K562 (cell line): ENCODE results near the gene PHAX. TPM values are rescaled to one million over a fixed set of nuclear protein-coding genes. Genes with fewer than 3 reads are reported as not detected.

Source experiments
- ATAC-seq: fragments of 200-7000 bp; cut with Tn5 transposase; 3 replicates; pipeline ENCODE4 v1.9.1; 2020; ENCODE audit warnings: moderate library complexity
- BruUV-seq: library from RNA; stranded (reverse); fragments of 400-500 nt; replicated peaks from 2 replicates; lab custom pipeline; 2021; lab: Mats Ljungman, UMichigan
- CTCF ChIA-PET: fragments of 300-600 bp; formaldehyde crosslinking; extraction: SDS; loops from one replicate; lab custom pipeline; 2021; ENCODE audit warnings: low intra/inter-chr PET ratio; lab: Yijun Ruan, JAX
- POLR2A ChIA-PET: fragments of 300-600, 350-650 bp; sonication (Branson Sonifier 250); formaldehyde crosslinking; extraction: SDS; loops from one replicate; lab custom pipeline; 2021; ENCODE audit warnings: antibody characterized with exemption, inconsistent platforms; lab: Yijun Ruan, JAX
- DNase-seq, 4 experiments: peaks; one replicate each; pipeline versions ENCODE4 v3.0.0 to v3.0.0-alpha.2; 2011 to 2018; ENCODE audit warnings: low spot score in 3 of 4, mixed read lengths in 3 of 4; ENCODE audit errors: extremely low read depth in 1 of 4
- FAIRE-seq: peaks from 2 replicates; lab custom pipeline; 2011; peaks lifted over from hg19 to GRCh38; lab: Jason Lieb, UNC
- H2AFZ ChIP-seq: 2 replicates; pipeline ENCODE4 v1.6.0; 2011; ENCODE audit warnings: low read depth, low read length, control low read depth, inconsistent platforms
- H3K27ac ChIP-seq: fragments of 200-600 bp; 3 replicates; pipeline ENCODE4 v1.8.0; 2011; ENCODE audit warnings: low read depth, mild to moderate bottlenecking, control low read depth, inconsistent platforms, low read length, moderate library complexity, mixed read lengths; ENCODE audit errors: extremely low read depth
- H3K27me3 ChIP-seq, 2 experiments: fragments of 300-600 bp in 1 of 2; 2 replicates in 1 of 2; 3 replicates in 1 of 2; pipeline versions ENCODE4 v1.6.0 to v1.8.0; 2011; ENCODE audit warnings: inconsistent platforms in 2 of 2, low read length in 2 of 2, mild to moderate bottlenecking in 1 of 2, mixed read lengths in 1 of 2, moderate library complexity in 1 of 2; ENCODE audit not compliant: control insufficient read depth in 2 of 2, insufficient read depth in 2 of 2
- H3K36me3 ChIP-seq: fragments of 300-600 bp; 3 replicates; pipeline ENCODE4 v1.8.0; 2011; ENCODE audit warnings: mild to moderate bottlenecking, low read length, inconsistent platforms; ENCODE audit not compliant: control insufficient read depth, insufficient read depth
- H3K4me1 ChIP-seq, 2 experiments: fragments of 200-600 bp in 1 of 2; replicated peaks in 1 of 2; 2 replicates in 1 of 2; 3 replicates in 1 of 2; pipeline versions ENCODE4 v1.5.1 to v1.8.0; 2011; ENCODE audit warnings: inconsistent platforms in 2 of 2, low read length in 2 of 2, mild to moderate bottlenecking in 1 of 2, mixed read lengths in 1 of 2, moderate library complexity in 1 of 2; ENCODE audit not compliant: control insufficient read depth in 2 of 2, insufficient read depth in 2 of 2
- H3K4me2 ChIP-seq: 2 replicates; pipeline ENCODE4 v1.6.1; 2011; ENCODE audit warnings: low read length, control low read depth, inconsistent platforms, mixed read lengths; ENCODE audit not compliant: insufficient read depth
- H3K4me3 ChIP-seq: fragments of 200-600 bp; sonication (generic), shearing (Covaris generic); 2 replicates; pipeline ENCODE4 v1.5.1; 2016; ENCODE audit warnings: control low read depth, inconsistent platforms
- H3K79me2 ChIP-seq: fragments of 200-600 bp; 3 replicates; pipeline ENCODE4 v1.8.0; 2011; ENCODE audit warnings: low read length, inconsistent platforms; ENCODE audit not compliant: control insufficient read depth, insufficient read depth
- H3K9ac ChIP-seq, 2 experiments: 2 replicates each; pipeline versions ENCODE4 v1.6.0 to v1.6.1; 2011; ENCODE audit warnings: low read depth in 2 of 2, low read length in 2 of 2, control low read depth in 1 of 2, inconsistent platforms in 1 of 2, mild to moderate bottlenecking in 1 of 2, mixed read lengths in 1 of 2; ENCODE audit not compliant: insufficient read depth in 1 of 2
- H3K9me1 ChIP-seq: one replicate; pipeline ENCODE4 v1.6.0; 2011; ENCODE audit warnings: inconsistent platforms, mild to moderate bottlenecking, low read length, moderate library complexity; ENCODE audit not compliant: control insufficient read depth, insufficient read depth
- H3K9me3 ChIP-seq: replicated peaks from 2 replicates; pipeline ENCODE4 v1.5.1; 2011; ENCODE audit warnings: low read depth, low read length, inconsistent platforms; ENCODE audit not compliant: control insufficient read depth, insufficient read depth
- H4K20me1 ChIP-seq: replicated peaks from 2 replicates; pipeline ENCODE4 v1.6.1; 2011; ENCODE audit warnings: low read length, inconsistent platforms, mixed read lengths; ENCODE audit not compliant: control insufficient read depth, insufficient read depth
- ARID1B ChIP-seq: fragments of 450-650 bp; IDR thresholded peaks from 2 replicates; pipeline ENCODE4 v1.6.1; 2016; ENCODE audit warnings: antibody characterized with exemption, mild to moderate bottlenecking, inconsistent platforms
- RBM14 ChIP-seq: fragments of 200-400 bp; formaldehyde crosslinking; IDR thresholded peaks from 2 replicates; pipeline ENCODE4 v1.6.1; 2018; ENCODE audit warnings: low read depth, mild to moderate bottlenecking, low read length, moderate library complexity, borderline replicate concordance; ENCODE audit not compliant: insufficient read depth
- SNRNP70 ChIP-seq: fragments of 200-400 bp; formaldehyde crosslinking; optimal IDR thresholded peaks from 2 replicates; pipeline ENCODE3; 2017; ENCODE audit warnings: low read depth, low read length
- ZEB2 ChIP-seq: fragments of 450-650 bp; IDR thresholded peaks from 2 replicates; pipeline ENCODE4 v1.6.1; 2016
- ZNF408 ChIP-seq: fragments of 250-450 bp; sonication (Bioruptor Pico); IDR thresholded peaks from 2 replicates; pipeline ENCODE4 v1.4.0; 2020; ENCODE audit warnings: low read depth, mild to moderate bottlenecking, moderate library complexity
- ZNF507 ChIP-seq: conservative IDR thresholded peaks from 2 replicates; pipeline ENCODE4 v1.6.1; 2017; ENCODE audit warnings: missing genetic modification characterization, missing compliant biosample characterization
- ZNF707 ChIP-seq: fragments of 250-450 bp; sonication (Bioruptor Pico); conservative IDR thresholded peaks from 2 replicates; pipeline ENCODE4 v1.8.0; 2022; ENCODE audit warnings: inconsistent platforms, mild to moderate bottlenecking, moderate library complexity
- ZNF764 ChIP-seq: fragments of 250-450 bp; sonication (Bioruptor Pico); IDR thresholded peaks from 2 replicates; pipeline ENCODE4 v1.4.0; 2020; ENCODE audit warnings: low read depth, mild to moderate bottlenecking, moderate library complexity
- ZNF780A ChIP-seq: fragments of 250-450 bp; sonication (Bioruptor Pico); IDR thresholded peaks from 2 replicates; pipeline ENCODE4 v1.5.0; 2021; ENCODE audit warnings: mild to moderate bottlenecking
- WGBS: fragments of 100-300 bp; shearing (Covaris generic); methylation state at CpG from one replicate; pipeline ENCODE4 v1.1.6; 2016; ENCODE audit warnings: low coverage, mixed read lengths; ENCODE audit not compliant: insufficient coverage; ENCODE audit errors: missing lambda C conversion rate; 5-methylcytosine and 5-hydroxymethylcytosine counted together
- in situ Hi-C: fragments of 300-500 bp; cut with MboI; formaldehyde crosslinking; loops from 4 replicates; pipeline ENCODE4 v1.15.0; 2018; ENCODE audit warnings: inconsistent platforms, mixed read lengths
- intact Hi-C: fragments of 100-400 bp; cut with micrococcal nuclease; formaldehyde crosslinking; loops from 2 replicates; pipeline ENCODE4 v1.14.2; 2022
- polyA plus RNA-seq, 8 experiments: library from polyadenylated mRNA; depleted of rRNA in 4 of 8; stranded (reverse) in 5 of 8; unstranded in 3 of 8; fragments of >200 nt; fragmentation: Nextera tagmentation in 2 of 8; fragmentation: Illumina TruSeq in 1 of 8; extraction: Ambion mirVana in 2 of 8; extraction: Trizol in 1 of 8; gene quantifications; 2 replicates each; pipeline versions ENCODE4 v1.2.1 to v1.2.3, GENCODE V29; 2011 to 2014; ENCODE audit warnings: inconsistent platforms in 1 of 8, missing spikeins in 1 of 8
- total RNA-seq, 7 experiments: library from RNA; depleted of rRNA in 6 of 7; stranded (reverse); fragments of >200 nt in 6 of 7; fragmentation: Illumina TruSeq in 2 of 7; extraction: Trizol in 2 of 7; gene quantifications; 2 replicates each; pipeline versions ENCODE4 v1.2.1 to v1.2.3, GENCODE V29; 2011 to 2021; ENCODE audit warnings: low replicate concordance in 1 of 7
- TF ChIP-seq, protein P1 (sequence below): fragments of 450-650 bp; formaldehyde crosslinking; IDR thresholded peaks from 2 replicates; pipeline ENCODE4 v1.4.0; 2020; ENCODE audit warnings: mild to moderate bottlenecking, moderate library complexity
- TF ChIP-seq, protein P2 (sequence below): fragments of 250-450 bp; sonication (Bioruptor Pico); IDR thresholded peaks from 2 replicates; pipeline ENCODE4 v1.6.1; 2021; ENCODE audit warnings: mild to moderate bottlenecking
- TF ChIP-seq, protein P3 (sequence below): fragments of 250-450 bp; sonication (Bioruptor Pico); IDR thresholded peaks from 2 replicates; pipeline ENCODE4 v1.4.0; 2020; ENCODE audit warnings: mild to moderate bottlenecking, moderate library complexity
- TF ChIP-seq, protein P4 (sequence below): fragments of 250-450 bp; sonication (Bioruptor Pico); IDR thresholded peaks from 2 replicates; pipeline ENCODE4 v1.5.0; 2022; ENCODE audit warnings: mild to moderate bottlenecking
- TF ChIP-seq, protein P5 (sequence below): fragments of 450-650 bp; conservative IDR thresholded peaks from 2 replicates; pipeline ENCODE4 v1.6.1; 2016; ENCODE audit warnings: missing genetic modification characterization, low read depth, mild to moderate bottlenecking, control low read depth, missing compliant biosample characterization

Gene PHAX
- total and polyA plus RNA-seq, 9 of the 15 experiments (the other 6 are each of a cell fraction or from before 2014, with no cell fraction given) = 20.2 to 59.8 (median 43.5) TPM

DNA sequence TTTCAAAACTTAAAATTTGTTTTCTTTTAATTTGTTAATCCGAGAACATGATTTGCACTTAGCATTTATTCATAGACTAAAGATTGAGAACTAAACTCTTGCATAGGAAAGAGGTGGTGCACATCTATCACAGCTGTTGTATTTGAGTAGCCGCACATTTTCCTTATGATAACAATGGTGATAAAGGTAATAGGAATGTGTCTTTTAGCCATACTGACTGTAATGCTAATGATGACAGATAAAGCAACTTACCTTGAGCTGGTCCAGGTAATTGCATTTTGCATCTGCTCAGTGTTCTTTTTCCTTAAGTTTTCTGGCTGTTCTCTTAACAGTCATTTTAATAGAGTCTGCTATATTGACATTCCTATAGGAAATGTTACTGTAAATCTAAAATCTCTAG lies 19.0 kb downstream of the PHAX start:
- H3K9me3 ChIP-seq = no peaks in the 10 kb centered on the region
- H3K79me2 ChIP-seq = peaks cover 7% of the 10 kb centered on the region; the same call in 2 of the 3 replicates
- DNase-seq (no peak), FAIRE-seq (no peak), ATAC-seq (no peak)
- H3K27ac ChIP-seq = no peak overlapping the region
- H3K36me3 ChIP-seq = peaks cover 62% of the 10 kb centered on the region
- no peak overlapping the region for H3K4me2 ChIP-seq
- no peaks in the 10 kb centered on the region; a peak in 1 of 5 replicates for H3K4me1 ChIP-seq
- WGBS = 90% methylated on average over 2 of the region's 2 CpGs
- ChIA-PET CTCF (no interaction called here), POLR2A (no interaction called here)
- H3K9me1 ChIP-seq = no peaks in the 10 kb centered on the region
- no peak overlapping the region for H2AFZ ChIP-seq
- BruUV-seq = no TSS peak
- H3K4me3 ChIP-seq = no peak overlapping the region
- no peak overlapping the region for H3K9ac ChIP-seq
- in situ Hi-C loops = no loop called here
- intact Hi-C loops = no loop called here
- H3K27me3 ChIP-seq = no peaks in the 10 kb centered on the region
- H4K20me1 ChIP-seq = no peaks in the 10 kb centered on the region
- TF ChIP-seq, protein P1, sequence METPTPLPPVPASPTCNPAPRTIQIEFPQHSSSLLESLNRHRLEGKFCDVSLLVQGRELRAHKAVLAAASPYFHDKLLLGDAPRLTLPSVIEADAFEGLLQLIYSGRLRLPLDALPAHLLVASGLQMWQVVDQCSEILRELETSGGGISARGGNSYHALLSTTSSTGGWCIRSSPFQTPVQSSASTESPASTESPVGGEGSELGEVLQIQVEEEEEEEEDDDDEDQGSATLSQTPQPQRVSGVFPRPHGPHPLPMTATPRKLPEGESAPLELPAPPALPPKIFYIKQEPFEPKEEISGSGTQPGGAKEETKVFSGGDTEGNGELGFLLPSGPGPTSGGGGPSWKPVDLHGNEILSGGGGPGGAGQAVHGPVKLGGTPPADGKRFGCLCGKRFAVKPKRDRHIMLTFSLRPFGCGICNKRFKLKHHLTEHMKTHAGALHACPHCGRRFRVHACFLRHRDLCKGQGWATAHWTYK (CRISPR knock-in tag) = no peak
- TF ChIP-seq, protein P2, sequence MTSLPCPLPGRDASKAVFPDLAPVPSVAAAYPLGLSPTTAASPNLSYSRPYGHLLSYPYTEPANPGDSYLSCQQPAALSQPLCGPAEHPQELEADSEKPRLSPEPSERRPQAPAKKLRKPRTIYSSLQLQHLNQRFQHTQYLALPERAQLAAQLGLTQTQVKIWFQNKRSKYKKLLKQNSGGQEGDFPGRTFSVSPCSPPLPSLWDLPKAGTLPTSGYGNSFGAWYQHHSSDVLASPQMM = no peak
- no peak for TF ChIP-seq ZNF780A (CRISPR knock-in tag)
- TF ChIP-seq, protein P3, sequence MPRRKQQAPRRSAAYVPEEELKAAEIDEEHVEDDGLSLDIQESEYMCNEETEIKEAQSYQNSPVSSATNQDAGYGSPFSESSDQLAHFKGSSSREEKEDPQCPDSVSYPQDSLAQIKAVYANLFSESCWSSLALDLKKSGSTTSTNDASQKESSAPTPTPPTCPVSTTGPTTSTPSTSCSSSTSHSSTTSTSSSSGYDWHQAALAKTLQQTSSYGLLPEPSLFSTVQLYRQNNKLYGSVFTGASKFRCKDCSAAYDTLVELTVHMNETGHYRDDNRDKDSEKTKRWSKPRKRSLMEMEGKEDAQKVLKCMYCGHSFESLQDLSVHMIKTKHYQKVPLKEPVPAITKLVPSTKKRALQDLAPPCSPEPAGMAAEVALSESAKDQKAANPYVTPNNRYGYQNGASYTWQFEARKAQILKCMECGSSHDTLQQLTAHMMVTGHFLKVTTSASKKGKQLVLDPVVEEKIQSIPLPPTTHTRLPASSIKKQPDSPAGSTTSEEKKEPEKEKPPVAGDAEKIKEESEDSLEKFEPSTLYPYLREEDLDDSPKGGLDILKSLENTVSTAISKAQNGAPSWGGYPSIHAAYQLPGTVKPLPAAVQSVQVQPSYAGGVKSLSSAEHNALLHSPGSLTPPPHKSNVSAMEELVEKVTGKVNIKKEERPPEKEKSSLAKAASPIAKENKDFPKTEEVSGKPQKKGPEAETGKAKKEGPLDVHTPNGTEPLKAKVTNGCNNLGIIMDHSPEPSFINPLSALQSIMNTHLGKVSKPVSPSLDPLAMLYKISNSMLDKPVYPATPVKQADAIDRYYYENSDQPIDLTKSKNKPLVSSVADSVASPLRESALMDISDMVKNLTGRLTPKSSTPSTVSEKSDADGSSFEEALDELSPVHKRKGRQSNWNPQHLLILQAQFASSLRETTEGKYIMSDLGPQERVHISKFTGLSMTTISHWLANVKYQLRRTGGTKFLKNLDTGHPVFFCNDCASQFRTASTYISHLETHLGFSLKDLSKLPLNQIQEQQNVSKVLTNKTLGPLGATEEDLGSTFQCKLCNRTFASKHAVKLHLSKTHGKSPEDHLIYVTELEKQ (CRISPR knock-in tag) = no peak
- no peak for TF ChIP-seq ZNF764 (CRISPR knock-in tag)
- TF ChIP-seq ZNF408 (CRISPR knock-in tag) = no peak
- TF ChIP-seq, protein P4, sequence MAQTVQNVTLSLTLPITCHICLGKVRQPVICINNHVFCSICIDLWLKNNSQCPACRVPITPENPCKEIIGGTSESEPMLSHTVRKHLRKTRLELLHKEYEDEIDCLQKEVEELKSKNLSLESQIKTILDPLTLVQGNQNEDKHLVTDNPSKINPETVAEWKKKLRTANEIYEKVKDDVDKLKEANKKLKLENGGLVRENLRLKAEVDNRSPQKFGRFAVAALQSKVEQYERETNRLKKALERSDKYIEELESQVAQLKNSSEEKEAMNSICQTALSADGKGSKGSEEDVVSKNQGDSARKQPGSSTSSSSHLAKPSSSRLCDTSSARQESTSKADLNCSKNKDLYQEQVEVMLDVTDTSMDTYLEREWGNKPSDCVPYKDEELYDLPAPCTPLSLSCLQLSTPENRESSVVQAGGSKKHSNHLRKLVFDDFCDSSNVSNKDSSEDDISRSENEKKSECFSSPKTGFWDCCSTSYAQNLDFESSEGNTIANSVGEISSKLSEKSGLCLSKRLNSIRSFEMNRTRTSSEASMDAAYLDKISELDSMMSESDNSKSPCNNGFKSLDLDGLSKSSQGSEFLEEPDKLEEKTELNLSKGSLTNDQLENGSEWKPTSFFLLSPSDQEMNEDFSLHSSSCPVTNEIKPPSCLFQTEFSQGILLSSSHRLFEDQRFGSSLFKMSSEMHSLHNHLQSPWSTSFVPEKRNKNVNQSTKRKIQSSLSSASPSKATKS (CRISPR knock-in tag) = no peak
- no peak for TF ChIP-seq ZNF707 (CRISPR knock-in tag)
- no peak for TF ChIP-seq ARID1B
- no peak for TF ChIP-seq ZNF507 (tag)
- TF ChIP-seq, protein P5, sequence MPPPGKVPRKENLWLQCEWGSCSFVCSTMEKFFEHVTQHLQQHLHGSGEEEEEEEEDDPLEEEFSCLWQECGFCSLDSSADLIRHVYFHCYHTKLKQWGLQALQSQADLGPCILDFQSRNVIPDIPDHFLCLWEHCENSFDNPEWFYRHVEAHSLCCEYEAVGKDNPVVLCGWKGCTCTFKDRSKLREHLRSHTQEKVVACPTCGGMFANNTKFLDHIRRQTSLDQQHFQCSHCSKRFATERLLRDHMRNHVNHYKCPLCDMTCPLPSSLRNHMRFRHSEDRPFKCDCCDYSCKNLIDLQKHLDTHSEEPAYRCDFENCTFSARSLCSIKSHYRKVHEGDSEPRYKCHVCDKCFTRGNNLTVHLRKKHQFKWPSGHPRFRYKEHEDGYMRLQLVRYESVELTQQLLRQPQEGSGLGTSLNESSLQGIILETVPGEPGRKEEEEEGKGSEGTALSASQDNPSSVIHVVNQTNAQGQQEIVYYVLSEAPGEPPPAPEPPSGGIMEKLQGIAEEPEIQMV = no peak
- TF ChIP-seq ZEB2 = no peak
- no peak for TF ChIP-seq SNRNP70
- TF ChIP-seq RBM14 = no peak
